ENCODE data around the gene CCNI2. TPM values are rescaled to one million over a fixed set of nuclear protein-coding genes. Genes with fewer than 3 reads are reported as not detected.

CCNI2 gene
- polyA plus RNA-seq, 1 donor (not counting 4 experiments of a cell fraction or from before 2014, with no cell fraction given) = not detected

DNA sequence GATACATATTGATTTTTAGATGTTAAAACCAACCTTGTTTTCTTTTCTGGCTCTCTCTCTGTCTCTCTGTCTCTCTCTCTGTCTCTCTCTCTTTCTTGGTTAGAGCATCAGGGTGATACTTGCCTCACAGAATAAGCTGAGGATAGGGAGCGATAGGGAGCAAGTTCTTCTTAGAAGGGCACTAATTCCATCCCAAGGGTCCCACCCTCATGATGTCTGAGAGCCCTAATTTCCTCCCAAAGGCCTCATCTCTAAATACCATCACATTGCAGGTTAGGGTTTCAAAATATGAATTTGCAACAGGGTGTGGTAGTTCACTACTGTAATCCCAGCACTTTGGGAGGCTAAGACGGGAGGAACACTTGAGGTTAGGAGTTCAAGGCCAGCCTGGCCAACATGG lies 5.1 kb upstream of the CCNI2 start:
- Histone ChIP-seq H3K27ac (ENCODE audit: control insufficient read depth, insufficient read depth, low read length) (no peak overlapping the region), H3K9me3 (ENCODE audit: control insufficient read depth, low read depth, low read length) (no peaks in the 10 kb centered on the region), H3K4me2 (ENCODE audit: control insufficient read depth, extremely low read depth, insufficient read depth, low read depth, low read length) (no peak overlapping the region), H2AFZ (ENCODE audit: control insufficient read depth, low read length) (no peak overlapping the region), H3K4me1 (ENCODE audit: control insufficient read depth, extremely low read depth, insufficient read depth, low read length) (peaks cover 8% of the 10 kb centered on the region), H3K79me2 (ENCODE audit: control insufficient read depth, insufficient read depth, low read length) (no peaks in the 10 kb centered on the region), H3K9ac (ENCODE audit: control insufficient read depth, extremely low read depth, insufficient read depth, low read length) (no peak overlapping the region), H3K4me3 (ENCODE audit: control insufficient read depth in 2 of 3, extremely low read depth in 1 of 3, insufficient read depth in 2 of 3, low read depth in 1 of 3, low read length in 3 of 3) (no peak overlapping the region), H3K36me3 (ENCODE audit: control insufficient read depth in 2 of 2, extremely low read depth in 1 of 2, insufficient read depth in 2 of 2, low read length in 2 of 2) (no peaks in the 10 kb centered on the region), H3K9me1 (ENCODE audit: control insufficient read depth, extremely low read depth, insufficient read depth, low read length) (no peaks in the 10 kb centered on the region), H3K27me3 (ENCODE audit: control insufficient read depth, extremely low read depth, insufficient read depth, low read length) (no peaks in the 10 kb centered on the region), H4K20me1 (ENCODE audit: control insufficient read depth, extremely low read depth, insufficient read depth, low read length) (no peaks in the 10 kb centered on the region)
- dilution Hi-C loops (cut with MboI; ENCODE audit: extremely low pct_ligation_motif_present, low sequenced_read_pairs) = no loop called here
- TF ChIP-seq EZH2 (IDR thresholded peaks at IDR 0.05; ENCODE audit: low read length) = no peak
- FAIRE-seq (no peak), DNase-seq (ENCODE audit: low read depth, low spot score) (no peak)

DNA sequence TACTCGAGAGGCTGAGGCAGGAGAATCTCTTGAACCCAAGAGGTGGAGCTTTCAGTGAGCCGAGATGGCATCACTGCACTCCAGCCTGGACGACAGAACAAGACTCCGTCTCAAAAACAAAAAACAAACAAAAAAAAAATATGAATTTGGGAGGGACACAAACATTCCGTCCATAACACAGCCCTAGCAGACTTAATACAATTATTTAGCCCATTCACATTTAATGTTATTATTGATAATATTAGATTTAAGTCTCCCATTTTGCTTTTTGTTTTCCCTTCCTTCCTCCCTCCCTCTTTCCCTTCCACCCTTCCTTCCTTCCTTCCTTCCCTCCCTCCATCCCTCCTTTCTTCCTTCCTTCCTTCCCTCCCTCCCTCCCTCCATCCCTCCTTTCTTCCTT lies 4.6 kb upstream of the CCNI2 start:
- Histone ChIP-seq H3K9me1 (ENCODE audit: control insufficient read depth, extremely low read depth, insufficient read depth, low read length) (no peaks in the 10 kb centered on the region), H3K27ac (ENCODE audit: control insufficient read depth, insufficient read depth, low read length) (no peak overlapping the region), H3K4me2 (ENCODE audit: control insufficient read depth, extremely low read depth, insufficient read depth, low read depth, low read length) (no peak overlapping the region), H3K9ac (ENCODE audit: control insufficient read depth, extremely low read depth, insufficient read depth, low read length) (no peak overlapping the region), H3K9me3 (ENCODE audit: control insufficient read depth, low read depth, low read length) (no peaks in the 10 kb centered on the region), H3K4me3 (ENCODE audit: control insufficient read depth in 2 of 3, extremely low read depth in 1 of 3, insufficient read depth in 2 of 3, low read depth in 1 of 3, low read length in 3 of 3) (no peak overlapping the region), H3K79me2 (ENCODE audit: control insufficient read depth, insufficient read depth, low read length) (no peaks in the 10 kb centered on the region), H3K36me3 (ENCODE audit: control insufficient read depth in 2 of 2, extremely low read depth in 1 of 2, insufficient read depth in 2 of 2, low read length in 2 of 2) (no peaks in the 10 kb centered on the region), H3K4me1 (ENCODE audit: control insufficient read depth, extremely low read depth, insufficient read depth, low read length) (peaks cover 8% of the 10 kb centered on the region), H4K20me1 (ENCODE audit: control insufficient read depth, extremely low read depth, insufficient read depth, low read length) (no peaks in the 10 kb centered on the region), H3K27me3 (ENCODE audit: control insufficient read depth, extremely low read depth, insufficient read depth, low read length) (no peaks in the 10 kb centered on the region), H2AFZ (ENCODE audit: control insufficient read depth, low read length) (no peak overlapping the region)
- FAIRE-seq (no peak), DNase-seq (ENCODE audit: low read depth, low spot score) (no peak)
- dilution Hi-C loops (cut with MboI; ENCODE audit: extremely low pct_ligation_motif_present, low sequenced_read_pairs) = no loop called here
- TF ChIP-seq, protein P1, sequence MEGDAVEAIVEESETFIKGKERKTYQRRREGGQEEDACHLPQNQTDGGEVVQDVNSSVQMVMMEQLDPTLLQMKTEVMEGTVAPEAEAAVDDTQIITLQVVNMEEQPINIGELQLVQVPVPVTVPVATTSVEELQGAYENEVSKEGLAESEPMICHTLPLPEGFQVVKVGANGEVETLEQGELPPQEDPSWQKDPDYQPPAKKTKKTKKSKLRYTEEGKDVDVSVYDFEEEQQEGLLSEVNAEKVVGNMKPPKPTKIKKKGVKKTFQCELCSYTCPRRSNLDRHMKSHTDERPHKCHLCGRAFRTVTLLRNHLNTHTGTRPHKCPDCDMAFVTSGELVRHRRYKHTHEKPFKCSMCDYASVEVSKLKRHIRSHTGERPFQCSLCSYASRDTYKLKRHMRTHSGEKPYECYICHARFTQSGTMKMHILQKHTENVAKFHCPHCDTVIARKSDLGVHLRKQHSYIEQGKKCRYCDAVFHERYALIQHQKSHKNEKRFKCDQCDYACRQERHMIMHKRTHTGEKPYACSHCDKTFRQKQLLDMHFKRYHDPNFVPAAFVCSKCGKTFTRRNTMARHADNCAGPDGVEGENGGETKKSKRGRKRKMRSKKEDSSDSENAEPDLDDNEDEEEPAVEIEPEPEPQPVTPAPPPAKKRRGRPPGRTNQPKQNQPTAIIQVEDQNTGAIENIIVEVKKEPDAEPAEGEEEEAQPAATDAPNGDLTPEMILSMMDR (optimal IDR thresholded peaks at IDR 0.05 in 1 of 3, IDR thresholded peaks at IDR 0.05 in 1 of 3, conservative IDR thresholded peaks at IDR 0.05 in 1 of 3; ENCODE audit: extremely low read depth in 1 of 3, insufficient read depth in 2 of 3, low read length in 3 of 3) = no peak
- no peak for TF ChIP-seq EZH2 (IDR thresholded peaks at IDR 0.05; ENCODE audit: low read length)

DNA sequence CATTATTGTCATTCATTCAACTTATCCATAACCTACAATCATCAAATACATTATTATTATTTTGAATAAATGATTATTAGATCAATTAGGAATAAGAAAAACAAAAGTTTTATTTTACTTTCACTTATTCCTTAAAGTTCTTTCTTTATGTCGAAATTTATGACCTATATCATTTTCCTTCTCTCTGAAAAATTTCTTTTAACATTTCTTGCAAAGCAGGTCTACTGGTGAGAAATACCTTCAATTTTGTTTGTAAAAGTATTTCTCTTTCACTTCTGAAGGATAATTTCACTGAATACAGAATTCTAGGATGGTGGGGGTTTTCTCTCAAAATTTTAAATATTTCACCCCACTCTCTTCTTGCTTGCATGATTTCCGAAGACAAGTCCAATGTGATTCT lies 2.6 kb upstream of the CCNI2 start:
- no peaks in the 10 kb centered on the region for H4K20me1 ChIP-seq (ENCODE audit: control insufficient read depth, extremely low read depth, insufficient read depth, low read length)
- H3K27ac ChIP-seq (ENCODE audit: control insufficient read depth, insufficient read depth, low read length) = no peak overlapping the region
- FAIRE-seq (no peak), DNase-seq (ENCODE audit: low read depth, low spot score) (no peak)
- H3K9me3 ChIP-seq (ENCODE audit: control insufficient read depth, low read depth, low read length) = no peaks in the 10 kb centered on the region
- H3K4me1 ChIP-seq (ENCODE audit: control insufficient read depth, extremely low read depth, insufficient read depth, low read length) = peaks cover 2% of the 10 kb centered on the region
- H3K36me3 ChIP-seq (ENCODE audit: control insufficient read depth in 2 of 2, extremely low read depth in 1 of 2, insufficient read depth in 2 of 2, low read length in 2 of 2) = no peaks in the 10 kb centered on the region
- H2AFZ ChIP-seq (ENCODE audit: control insufficient read depth, low read length) = no peak overlapping the region
- dilution Hi-C loops (cut with MboI; ENCODE audit: extremely low pct_ligation_motif_present, low sequenced_read_pairs) = no loop called here
- TF ChIP-seq EZH2 (IDR thresholded peaks at IDR 0.05; ENCODE audit: low read length) = no peak
- TF ChIP-seq, protein P1 (optimal IDR thresholded peaks at IDR 0.05 in 1 of 3, IDR thresholded peaks at IDR 0.05 in 1 of 3, conservative IDR thresholded peaks at IDR 0.05 in 1 of 3; ENCODE audit: extremely low read depth in 1 of 3, insufficient read depth in 2 of 3, low read length in 3 of 3) = no peak
- no peak overlapping the region for H3K9ac ChIP-seq (ENCODE audit: control insufficient read depth, extremely low read depth, insufficient read depth, low read length)
- H3K79me2 ChIP-seq (ENCODE audit: control insufficient read depth, insufficient read depth, low read length) = no peaks in the 10 kb centered on the region
- no peak overlapping the region for H3K4me3 ChIP-seq (ENCODE audit: control insufficient read depth in 2 of 3, extremely low read depth in 1 of 3, insufficient read depth in 2 of 3, low read depth in 1 of 3, low read length in 3 of 3)
- no peak overlapping the region for H3K4me2 ChIP-seq (ENCODE audit: control insufficient read depth, extremely low read depth, insufficient read depth, low read depth, low read length)
- H3K27me3 ChIP-seq (ENCODE audit: control insufficient read depth, extremely low read depth, insufficient read depth, low read length) = no peaks in the 10 kb centered on the region
- no peaks in the 10 kb centered on the region for H3K9me1 ChIP-seq (ENCODE audit: control insufficient read depth, extremely low read depth, insufficient read depth, low read length)

Measured in keratinocyte (primary cell).